HG02943 (cell line): ENCODE measurements around the gene MCM5.
"Not testable (repeated sequence)": the region's sequence is repeated elsewhere in the genome, so short reads cannot be mapped to it uniquely, and the experiment has no call there.

ENCODE experiments used
- ATAC-seq: cut with Tn5 transposase; IDR thresholded peaks from one replicate; pipeline ENCODE4 v1.9.1; 2021; ENCODE audit warnings: mild to moderate bottlenecking, low read depth, moderate library complexity; ENCODE audit not compliant: unreplicated experiment

Gene MCM5

DNA sequence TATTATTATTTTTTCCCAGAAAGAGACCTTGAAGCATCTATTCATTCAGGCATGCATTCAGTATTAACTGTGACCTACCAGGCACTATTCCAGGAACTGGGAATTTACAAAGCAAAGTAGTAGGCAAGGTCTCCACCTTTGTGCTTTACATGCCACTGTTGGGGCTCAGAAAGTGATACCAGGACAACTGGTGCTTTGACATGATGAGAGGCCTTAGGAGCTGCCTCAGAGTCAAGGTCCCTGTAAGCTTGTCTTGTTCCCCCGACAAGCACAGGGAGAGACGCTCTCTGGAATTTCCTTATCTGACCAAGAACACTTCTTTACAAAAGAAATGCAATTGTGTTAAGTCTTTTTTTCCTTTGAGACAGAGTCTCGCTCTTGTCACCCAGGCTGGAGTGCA lies 21.3 kb upstream of the MCM5 start:
- ATAC-seq: no peak

DNA sequence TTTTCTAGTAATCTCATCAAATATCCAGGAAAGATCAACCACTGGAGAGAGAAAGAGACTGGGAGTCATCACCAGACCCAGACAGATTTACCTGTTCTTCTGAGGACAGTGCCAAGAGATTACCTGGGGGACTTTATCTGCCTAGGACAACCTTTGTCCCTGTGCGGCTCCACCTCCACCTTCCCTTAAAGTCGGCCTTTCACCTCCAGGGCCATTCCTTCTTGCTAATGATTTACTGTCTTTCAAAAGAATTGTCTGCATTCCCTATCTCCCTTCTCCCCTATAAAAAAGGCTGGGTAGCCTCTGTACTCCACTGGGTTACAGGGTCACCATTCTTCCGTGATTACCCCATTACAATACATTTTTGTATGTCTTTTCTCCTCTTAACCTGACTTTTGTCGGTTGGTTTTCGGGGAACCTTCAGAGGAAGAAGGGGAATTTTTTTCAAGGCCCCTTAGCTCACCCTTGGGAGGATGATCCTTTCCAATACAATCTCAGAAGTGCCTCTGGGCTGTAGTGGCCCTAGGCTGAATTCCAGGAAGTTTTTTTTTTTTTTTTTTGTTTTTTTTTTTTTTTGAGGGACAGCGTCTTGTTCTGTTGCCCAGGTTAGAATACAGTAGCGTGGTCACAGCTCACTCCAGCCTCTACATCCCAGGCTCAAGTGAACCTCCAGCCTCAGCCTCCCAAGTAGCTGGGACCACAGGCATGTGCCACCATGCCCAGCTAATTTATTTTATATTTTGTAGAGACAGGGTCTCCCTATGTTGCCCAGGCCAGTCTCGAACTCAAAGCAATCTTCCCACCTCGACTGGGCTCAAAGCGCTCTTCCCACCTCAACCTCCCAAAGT lies 20.6 kb upstream of the MCM5 start:
- no peak for ATAC-seq

DNA sequence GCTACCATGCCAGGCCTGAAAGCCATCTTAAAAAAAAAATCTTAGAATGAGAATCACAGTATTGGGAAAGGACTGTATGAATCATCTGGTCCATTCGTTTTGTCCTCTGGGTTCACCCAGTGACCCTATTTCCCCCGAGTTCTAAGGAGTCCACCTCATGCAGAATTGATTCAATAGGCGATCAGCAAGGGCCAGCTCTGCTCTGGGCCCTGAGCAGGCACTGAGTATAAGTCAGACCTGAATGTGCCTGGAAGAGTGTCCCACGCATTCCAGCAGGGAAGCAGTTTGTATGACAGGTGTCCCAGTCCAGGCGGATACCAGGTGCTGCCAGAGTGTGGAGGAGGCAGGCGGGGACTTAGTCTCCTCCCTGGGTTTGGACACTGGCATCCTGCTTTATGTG lies 19.9 kb upstream of the MCM5 start:
- no peak for ATAC-seq

DNA sequence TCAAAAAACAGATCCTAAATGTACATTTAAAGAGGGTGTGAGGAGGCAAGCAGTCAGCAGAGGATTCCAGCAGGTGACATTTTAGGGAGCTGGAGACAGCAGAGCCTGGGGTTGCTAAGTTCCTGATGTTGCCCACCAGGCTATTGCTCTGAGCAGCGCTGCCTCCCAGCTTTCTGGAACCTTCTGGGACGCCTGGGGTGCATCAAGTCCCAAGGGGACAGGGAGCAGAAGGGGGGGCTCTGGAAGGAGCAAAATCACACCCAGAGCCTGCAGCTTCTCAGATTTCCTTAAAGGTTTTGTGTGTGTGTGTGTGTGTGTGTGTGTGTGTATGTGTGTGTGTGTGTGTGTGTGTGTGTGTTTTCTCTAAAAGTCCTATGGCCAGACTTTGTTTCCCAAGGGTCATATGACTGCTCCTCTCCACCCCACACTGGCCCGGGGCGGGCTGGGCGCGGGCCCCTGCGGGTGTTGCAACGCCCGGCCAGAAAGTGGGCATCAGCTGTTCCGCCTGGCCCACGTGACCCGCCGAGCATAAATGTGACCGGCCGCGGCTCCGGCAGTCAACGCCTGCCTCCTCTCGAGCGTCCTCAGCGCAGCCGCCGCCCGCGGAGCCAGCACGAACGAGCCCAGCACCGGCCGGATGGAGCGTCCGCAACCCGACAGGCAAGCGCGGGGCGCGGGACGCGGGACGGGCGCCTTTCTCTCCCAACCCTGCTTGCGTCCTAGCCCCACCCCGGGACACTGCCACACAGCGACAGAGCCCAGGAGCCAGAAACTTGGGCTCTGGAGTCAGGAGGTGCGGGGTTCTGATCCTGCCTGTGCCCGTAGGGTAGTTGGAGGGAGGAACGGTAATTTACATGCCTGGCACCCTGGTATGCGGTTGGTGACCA lies 19.2 kb upstream of the MCM5 start, which contains the start of gene HMOX1:
Gene HMOX1, plus strand, starts transcription at position 560 of the 887 bp plus-strand sequence. Its CDS starts 78 bp downstream, at position 638.
- ATAC-seq: no peak

DNA sequence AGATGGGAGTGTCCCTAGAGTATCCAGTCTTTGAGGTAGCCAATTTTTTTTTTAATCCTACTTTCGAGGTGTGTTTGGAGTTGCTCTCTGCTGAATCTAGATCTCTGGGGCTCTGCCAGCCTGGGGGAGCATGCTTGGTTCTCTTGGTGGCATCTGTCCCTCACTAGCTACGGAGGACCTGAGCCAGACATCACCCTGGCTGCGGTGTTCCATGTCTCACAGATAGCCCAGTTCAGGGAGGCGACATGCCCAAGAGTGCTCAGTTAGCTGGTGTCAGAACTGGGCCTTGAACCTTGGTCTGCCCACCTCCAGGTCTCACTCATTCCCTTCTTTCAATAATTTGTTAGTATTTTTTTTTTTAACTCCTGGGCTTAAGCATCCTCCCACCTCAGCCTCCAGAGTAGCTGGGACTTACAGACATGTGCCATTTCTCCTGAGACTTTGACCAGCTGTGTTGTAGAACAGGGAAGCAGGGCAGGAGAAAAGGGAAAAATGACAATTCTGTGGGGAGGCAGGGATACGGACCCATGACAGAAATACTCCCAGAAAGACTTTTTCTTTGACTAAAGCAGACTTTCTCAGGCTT lies 18.4 kb upstream of the MCM5 start:
- ATAC-seq: no peak

DNA sequence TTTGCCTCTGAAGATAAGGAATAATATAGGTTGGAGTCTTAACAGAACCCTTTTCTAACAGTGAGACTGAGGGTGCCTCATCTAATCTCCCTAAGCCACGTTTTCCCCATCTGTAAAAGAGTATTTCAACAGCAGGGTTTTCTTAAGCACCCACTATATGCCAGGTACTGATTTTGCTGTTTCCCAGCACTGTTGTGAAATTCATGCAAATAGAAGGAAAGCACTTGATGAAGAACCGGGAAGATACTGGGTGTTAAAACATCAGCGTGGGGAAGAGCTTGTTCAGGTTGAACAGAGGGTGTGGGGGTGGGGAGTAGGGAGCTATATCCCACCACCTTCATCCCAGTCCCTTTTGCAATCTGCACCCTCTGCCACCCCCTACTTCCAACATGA lies 16.3 kb upstream of the MCM5 start:
- ATAC-seq: no peak

DNA sequence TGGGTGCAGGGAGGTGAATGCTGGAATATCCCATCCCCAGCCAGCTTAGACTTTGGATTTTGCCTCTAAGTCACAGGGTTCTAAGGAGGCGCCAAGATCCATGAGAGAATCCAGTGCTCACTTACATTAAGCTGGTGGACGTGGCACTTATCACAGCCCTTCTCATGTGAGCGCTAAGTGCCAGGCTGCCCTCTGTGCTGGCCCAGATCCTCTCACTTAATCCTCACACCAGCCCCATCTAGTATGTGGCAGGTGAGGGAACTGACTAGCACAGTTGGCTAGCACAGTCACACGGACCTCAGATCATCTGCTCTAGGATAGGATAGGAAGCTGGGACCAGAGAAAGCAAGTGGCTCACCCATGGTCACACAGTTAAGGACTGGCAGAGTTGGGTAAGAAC lies 15.4 kb upstream of the MCM5 start:
- no peak for ATAC-seq

DNA sequence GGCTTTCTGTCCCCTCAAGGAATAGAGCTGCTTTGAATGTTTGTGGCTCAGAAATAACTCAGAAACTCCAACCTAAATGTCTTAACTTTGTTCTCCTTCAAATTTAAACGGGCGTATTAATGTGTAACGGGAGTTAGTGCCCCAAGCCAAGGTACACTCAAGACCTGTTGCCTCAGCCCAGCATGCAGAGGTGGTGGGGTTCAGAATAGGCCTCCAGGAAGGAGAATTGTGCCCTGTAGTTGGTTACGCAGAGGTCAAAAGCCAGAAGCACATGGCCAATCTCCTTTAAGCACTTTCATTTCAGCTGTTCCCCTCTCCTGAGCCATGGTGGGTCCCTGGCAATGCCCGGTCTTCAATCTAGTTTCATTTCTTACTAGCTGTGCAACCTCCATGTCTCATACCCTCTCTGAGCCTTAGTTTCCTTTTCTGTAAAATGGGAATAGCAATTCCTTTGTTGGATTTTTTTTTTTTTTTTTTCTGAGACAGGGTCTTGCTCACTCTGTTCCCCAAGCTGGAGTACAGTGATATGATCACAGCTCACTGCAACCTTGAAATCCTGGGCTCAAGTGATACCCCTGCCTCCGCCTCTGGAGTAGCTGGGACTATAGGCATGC lies 14.9 kb upstream of the MCM5 start:
- ATAC-seq: no peak

DNA sequence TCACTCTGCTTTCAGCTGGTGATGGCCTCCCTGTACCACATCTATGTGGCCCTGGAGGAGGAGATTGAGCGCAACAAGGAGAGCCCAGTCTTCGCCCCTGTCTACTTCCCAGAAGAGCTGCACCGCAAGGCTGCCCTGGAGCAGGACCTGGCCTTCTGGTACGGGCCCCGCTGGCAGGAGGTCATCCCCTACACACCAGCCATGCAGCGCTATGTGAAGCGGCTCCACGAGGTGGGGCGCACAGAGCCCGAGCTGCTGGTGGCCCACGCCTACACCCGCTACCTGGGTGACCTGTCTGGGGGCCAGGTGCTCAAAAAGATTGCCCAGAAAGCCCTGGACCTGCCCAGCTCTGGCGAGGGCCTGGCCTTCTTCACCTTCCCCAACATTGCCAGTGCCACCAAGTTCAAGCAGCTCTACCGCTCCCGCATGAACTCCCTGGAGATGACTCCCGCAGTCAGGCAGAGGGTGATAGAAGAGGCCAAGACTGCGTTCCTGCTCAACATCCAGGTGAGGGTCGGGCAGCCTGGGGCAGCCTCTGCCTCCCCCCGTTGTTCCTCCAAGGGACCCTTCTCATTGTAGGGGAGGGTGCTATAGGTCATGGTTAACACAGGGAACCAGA lies 13.2 kb upstream of the MCM5 start:
- ATAC-seq: no peak

DNA sequence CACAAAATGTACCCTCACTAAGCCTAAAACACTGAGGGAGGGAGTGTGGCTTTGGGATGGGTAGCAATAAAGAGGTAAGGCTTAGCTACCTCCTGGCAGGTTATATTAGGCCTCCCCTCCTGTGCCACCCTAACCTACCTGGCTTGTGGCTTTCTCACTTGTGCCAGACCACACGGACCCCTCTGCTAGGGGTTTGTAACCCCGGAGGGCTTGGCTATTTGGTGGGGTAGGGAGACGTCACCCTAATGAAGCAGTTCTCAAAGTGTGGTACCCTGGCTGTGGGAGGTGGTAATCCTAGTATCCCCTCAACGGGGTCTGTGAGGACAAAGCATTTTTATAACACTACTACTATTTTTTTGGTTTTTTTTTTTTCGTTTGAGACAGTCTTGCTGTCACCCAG lies 9.0 kb upstream of the MCM5 start:
- no peak for ATAC-seq

DNA sequence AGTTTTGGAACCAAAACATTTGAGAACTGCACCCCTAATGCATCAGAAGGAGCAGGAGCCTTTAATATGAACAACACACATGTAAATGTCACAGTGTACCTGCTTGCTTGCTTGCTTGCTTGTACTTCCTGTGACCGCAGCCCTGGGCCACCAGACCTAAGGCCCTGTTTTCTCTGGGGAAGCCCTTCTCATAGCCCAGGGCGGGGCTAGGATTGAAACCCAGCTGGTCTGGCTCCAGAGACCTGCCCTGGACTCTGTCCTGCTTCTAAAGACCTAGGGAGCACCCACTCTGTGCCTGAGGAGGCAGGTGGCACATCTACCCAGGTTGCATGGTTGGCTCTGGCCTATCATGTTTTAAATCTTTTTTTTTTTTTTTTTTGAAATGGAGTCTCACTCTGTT lies 7.6 kb upstream of the MCM5 start:
- no peak for ATAC-seq

DNA sequence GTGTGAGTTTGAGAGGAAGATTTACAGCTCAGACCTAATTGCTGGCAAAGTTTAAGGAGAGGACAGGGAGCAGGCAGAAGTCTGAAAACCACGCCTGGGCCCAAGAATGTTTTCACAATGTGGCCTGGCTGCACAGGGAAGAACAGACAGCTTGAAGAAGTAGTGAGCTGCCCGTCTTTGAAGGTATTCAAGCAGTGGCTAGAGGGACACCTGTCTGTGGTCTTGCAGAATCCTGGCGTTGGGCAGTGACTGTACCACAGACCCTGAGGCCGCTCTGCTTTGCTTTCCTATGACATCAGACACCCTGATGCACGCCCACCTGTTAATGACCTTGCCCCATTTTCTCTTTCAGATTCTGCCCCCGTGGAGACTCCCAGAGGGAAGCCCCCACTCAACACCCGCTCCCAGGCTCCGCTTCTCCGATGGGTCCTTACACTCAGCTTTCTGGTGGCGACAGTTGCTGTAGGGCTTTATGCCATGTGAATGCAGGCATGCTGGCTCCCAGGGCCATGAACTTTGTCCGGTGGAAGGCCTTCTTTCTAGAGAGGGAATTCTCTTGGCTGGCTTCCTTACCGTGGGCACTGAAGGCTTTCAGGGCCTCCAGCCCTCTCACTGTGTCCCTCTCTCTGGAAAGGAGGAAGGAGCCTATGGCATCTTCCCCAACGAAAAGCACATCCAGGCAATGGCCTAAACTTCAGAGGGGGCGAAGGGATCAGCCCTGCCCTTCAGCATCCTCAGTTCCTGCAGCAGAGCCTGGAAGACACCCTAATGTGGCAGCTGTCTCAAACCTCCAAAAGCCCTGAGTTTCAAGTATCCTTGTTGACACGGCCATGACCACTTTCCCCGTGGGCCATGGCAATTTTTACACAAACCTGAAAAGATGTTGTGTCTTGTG lies 6.6 kb upstream of the MCM5 start:
- ATAC-seq: no peak

DNA sequence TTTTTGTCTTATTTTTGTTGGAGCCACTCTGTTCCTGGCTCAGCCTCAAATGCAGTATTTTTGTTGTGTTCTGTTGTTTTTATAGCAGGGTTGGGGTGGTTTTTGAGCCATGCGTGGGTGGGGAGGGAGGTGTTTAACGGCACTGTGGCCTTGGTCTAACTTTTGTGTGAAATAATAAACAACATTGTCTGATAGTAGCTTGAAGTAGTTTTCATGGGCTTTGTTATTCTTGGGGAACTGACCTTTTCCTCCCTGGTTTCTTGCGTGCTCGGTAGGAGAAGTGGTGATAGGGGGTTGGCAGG lies 6.0 kb upstream of the MCM5 start:
- ATAC-seq: no peak

DNA sequence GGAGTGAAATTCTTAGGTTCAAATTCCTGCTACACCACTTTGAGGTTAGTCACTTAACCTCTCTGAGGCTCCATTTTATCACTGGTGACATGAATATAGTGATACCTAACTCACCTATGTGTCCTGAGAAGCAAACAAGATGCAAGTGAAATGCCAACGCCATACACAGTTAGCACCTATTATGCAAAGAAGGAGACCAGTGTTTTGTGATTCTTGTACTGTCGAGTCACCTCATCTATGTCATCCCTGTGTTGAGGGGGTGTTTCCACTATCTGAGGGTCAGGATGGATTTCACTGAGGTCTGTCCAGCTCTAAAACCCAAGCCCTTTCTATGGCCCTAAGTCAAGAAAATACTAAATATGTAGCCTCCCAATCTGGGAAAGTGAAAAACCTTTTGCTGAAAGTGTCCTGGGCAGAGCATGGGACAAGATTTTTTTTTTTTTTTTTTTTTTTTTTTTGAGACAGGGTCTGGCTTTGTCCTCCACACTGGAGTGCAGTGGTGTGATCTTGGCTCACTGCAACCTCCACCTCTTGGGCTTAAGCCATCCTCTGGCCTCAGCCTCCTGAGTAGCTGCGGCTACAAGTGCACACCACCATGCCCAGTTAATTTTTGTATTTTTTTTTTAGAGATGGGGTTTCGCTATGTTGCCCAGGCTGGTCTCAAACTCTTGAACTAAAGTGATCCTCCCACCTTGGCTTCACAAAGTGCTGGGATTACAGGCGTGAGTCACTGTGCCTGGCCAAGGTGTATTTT lies 5.0 kb upstream of the MCM5 start:
- no peak for ATAC-seq

DNA sequence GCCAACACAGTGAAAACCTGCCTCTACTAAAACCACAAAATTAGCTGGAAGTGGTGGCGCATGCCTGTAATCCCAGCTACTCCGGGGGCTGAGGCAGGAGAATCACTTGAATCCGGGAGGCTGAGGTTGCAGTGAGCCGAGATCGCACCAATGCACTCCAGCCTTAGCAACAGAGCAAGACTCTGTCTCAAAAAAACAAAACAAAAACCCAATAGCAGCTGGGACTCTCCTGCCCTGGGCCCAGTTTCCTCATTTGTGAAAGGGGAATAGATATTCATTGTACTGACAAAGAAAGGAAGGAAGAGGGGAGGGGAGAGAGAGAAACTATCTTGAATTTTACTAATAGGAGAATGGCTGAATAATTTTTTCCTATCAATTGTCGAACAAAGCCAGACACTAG lies 3.3 kb upstream of the MCM5 start:
- not testable (repeated sequence) for ATAC-seq

DNA sequence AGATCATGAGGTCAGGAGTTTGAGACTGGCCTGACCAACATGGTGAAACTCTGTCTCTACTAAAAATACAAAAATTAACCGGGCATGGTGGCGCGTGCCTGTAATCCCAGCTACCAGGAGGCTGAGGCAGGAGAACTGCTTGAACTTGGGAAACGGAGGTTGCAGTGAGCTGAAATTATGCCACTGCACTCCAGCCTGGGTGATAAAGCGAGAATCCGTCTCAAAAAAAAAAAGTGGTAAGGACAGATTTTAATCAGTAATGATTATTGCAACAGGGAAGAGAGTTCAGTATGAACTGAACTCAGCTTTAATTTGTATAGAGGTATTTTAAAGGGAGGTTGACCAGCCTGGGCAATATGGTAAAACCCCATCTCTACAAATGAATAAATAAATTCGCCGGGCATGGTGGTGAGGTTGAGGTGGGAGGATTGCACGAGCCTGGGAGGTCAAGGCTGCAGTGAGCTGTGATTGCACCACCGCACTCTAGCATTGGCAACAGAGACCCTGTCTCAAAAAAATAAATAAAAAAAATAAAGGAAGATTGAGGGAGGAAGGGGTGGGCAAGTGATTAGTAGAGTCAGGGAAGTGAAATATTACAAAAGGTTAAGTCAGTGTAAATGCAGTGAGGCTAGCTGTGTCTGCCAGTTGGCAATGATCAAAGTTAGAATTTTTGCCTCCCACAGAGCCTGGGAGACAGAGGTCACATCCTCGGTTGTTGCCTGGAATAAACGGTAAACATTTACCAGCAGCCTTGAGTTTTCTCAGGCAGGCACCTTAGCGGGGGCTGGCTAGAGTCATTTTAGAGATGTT lies 2.6 kb upstream of the MCM5 start:
- ATAC-seq: no peak

DNA sequence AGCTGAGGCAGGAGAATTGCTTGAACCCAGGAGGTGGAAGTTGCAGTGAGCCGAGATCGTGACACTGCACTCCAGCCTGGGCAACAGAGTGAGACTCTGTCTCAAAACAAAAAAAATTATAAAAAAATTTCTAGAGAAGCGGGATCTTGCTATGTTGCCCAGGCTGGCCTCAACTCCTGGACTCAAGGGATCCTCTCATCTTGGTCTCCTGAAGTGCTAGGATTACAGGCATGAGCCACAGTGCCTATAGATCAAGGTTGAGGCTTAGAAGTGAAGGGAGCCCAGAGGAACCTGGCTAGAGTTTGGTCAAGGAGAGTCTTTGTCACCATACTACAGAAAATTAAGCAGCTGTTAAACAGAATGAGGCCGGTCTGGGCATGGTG lies 1.4 kb upstream of the MCM5 start:
- ATAC-seq: no peak

DNA sequence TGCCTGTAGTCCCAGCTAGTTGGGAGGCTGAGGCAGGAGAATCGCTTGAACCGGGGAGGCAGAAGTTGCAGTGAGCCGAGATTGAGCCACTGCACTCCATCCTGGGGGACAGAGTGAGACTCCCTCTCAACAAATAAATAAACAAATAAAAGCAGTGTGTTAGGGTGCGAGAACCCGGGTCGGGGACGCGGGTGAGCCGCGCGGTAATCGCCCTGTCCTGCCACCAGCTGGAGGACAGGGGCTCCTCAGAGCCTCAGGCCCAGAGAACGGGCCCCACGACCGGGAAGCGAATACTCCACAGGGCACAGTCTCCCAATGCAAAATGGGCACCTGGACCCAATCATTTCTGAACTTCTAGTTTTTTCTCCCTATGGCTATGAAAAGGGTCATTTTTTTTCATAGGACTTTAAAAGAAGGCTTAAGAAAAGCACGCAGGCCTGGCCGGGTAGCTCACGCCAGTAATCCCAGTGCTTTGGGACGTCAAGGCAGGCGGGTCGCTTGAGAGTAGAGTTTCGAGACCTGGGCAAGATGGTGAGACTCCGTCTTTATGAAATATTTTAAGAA lies 744 bp upstream of the MCM5 start:
- ATAC-seq: no peak
